Stimulated activated CD8-positive, alpha-beta memory T cell treated with anti-CD3 and anti-CD28 coated beads, Interleukin-7, amount 100 ng/mL, for 1 hour (primary cell): ENCODE data around the gene NLRP10.

ENCODE experiments used
- DNase-seq, 2 donors: peaks; one replicate each; pipeline ENCODE4 v3.0.0-alpha.2; 2020; ENCODE audit warnings: low read depth in 2 of 2

Gene NLRP10

DNA sequence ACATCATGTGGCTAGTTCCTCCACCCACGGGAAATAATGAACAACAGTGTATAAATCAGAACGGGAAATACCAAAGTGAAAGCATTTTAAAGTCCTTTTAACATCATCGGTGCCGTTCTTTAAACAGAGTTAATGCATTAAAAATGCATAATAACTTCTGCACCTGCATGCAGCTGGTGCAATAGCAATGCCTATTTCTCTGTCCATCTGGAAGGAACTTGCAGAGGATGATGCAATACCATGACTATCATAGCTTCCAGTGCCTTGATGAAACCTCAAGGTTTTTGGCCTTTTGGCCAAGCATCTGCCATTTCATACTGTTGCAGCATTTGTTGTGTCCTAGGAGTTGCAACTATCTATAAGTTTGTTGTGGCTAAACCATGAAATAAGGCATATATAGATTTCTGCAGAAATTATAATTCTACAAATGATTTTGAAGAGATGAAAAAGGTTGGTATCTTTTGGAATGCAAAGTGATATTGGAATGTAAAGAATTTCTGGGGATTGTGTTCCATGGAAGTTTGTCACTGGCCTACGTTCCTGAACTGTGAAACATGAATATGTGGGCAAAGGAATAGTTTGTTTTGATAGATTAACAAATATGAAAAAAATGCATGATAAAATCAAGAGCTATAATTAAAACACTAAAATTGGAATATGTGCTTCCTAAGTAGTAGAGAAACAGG lies 12.1 kb upstream of the NLRP10 start:
- DNase-seq: no peak

DNA sequence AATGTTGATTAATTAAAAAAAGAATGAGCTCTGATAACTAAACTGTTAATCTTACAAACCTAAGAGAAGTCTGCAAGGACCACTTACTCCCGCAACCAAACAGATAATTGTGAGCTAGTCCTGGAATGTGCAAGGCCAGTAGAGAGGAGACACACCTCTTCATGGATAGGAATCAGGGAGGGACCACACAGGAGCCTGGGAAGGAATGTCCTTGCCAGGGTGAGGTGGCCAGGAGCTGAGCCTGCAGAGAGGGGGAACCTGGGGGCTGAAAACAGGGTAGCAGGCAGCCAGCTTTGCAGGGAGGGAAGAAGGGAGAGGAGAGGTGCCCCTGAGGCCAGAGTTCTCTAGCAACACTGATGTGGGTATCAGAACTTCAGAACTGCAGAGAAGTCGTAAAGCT lies 9.4 kb upstream of the NLRP10 start:
- DNase-seq: no peak

DNA sequence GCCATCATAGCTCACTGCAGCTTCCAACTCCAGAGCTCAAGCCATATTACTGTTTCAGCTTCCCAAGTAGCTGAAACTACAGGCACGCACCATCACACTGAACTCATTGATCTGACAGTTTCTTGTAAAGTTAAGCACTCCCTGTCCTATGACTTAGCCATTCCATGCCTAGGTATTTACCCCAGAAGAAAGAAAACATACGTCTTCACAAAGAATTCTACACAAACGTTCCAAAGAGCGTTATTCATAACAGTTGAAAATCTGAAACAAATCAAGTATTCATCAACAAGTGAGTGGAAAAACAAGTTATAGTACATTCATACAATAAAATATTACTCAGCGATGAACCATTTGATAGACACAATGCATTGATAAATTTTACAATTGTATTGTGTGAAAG lies 7.8 kb upstream of the NLRP10 start:
- no peak for DNase-seq

DNA sequence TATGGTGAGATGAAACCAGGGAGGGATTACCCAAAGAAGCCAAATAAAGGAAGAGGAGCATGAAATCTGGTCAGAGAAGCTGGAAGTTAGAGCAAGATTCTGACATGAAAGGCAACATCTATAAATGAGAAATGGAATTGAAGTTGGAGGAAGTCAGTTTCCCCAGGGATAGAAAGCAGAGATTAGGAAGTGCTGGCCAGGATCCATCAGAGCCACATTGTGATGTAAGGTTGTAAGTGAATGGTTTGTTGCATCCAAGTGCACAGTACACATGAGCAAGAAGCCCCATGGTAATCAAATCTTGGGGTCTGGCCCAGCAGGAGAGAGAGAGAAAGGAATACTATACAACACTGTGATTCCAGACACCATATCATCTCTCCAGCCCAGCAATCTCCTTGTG lies 6.6 kb upstream of the NLRP10 start:
- no peak for DNase-seq

DNA sequence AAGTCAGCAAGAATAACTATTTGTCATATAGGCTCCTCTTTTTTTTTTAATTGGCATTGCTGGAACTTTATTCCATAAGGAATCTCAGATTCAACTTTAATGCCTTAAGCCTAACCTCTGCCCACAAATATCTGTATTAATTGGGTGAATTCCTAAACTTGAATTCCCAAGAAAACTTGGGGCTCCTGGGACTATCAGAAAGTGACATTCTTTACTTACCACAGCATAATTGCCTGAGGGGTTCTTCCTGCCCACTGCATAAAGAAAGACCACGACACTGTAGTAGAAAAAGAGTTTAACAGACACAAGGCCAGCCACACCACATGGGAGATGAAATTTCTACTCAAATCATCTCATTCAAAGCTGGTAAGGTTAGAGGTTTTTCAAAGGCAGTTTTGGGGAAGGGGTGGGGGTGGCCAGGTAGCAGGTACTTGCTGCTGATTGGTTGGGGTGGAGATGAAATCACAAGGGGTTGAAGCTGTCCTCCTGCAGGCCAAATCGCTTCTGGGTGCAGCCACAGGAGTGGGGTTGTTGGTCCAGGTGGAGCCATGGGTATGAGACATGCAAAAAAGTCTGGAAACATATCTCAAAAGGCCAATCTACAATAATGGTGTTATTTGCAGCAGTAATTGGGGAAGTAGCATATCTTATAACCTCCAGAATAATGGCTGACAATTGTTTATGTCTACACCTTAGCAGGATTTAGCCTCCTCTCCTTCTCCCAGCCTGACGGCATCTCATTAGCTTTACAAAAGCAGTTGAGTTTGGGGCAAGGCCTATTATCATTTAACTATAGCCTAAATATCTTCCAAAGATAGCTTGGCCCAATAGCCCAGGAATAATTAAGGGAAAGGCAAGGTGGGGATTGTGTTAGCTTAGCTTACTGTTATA lies 4.8 kb upstream of the NLRP10 start:
- DNase-seq: no peak

DNA sequence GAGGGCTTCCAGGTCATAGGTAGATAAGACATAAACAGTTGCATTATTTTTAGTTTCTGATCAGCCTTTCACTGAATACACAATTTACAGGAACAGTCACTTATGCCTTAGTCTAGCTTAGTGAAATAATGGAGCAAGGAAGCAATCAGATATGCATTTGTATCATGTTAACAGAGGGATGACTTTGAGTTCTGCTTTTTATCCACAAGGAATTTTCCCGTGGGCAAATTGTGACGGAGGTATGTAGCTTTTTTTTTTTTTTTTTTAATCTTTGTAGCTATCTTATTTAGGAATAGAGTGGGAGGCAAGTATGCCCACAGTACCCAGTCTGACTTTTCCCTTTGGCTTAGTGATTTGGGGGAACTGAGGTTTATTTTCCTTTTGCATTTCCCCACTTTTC lies 3.4 kb upstream of the NLRP10 start:
- no peak for DNase-seq

DNA sequence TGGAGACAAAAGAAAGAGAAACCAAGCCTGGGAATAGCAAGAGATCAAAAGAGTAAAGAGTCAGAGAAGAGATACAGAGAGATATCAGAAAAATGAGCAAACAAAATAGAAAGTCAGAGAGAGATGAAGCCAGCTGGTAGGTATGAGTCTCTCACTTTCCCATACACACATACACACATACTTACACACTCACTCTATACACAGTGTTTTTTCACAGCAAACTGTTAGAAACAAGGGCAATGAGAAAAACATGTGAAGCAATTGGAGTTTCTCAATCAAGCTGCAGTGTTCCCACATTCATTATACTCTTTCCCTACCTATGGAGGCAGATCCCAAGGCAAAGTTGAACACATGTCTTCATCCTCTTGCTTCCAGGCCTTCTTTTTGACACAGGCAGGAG lies 2.6 kb upstream of the NLRP10 start:
- no peak for DNase-seq

DNA sequence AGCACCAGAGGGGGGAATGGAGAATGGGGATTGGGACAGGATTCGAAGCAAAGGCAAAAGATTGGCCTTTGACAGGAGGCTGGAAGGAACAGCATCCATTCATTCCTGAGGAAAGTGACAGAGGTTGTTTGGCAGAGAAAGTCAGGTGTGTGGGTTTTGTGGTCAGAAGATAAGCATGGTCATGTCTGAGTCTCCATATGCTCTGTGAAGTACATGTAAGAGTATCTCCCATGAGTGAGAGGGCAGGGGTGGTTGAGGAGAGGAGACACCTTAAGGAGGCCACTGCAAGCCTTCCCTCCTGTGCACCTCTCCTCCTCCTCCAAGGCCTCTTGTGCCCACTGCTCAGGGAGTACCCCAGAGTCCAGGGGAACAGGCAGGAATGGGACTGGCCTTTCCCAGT lies 1.9 kb upstream of the NLRP10 start:
- no peak for DNase-seq

DNA sequence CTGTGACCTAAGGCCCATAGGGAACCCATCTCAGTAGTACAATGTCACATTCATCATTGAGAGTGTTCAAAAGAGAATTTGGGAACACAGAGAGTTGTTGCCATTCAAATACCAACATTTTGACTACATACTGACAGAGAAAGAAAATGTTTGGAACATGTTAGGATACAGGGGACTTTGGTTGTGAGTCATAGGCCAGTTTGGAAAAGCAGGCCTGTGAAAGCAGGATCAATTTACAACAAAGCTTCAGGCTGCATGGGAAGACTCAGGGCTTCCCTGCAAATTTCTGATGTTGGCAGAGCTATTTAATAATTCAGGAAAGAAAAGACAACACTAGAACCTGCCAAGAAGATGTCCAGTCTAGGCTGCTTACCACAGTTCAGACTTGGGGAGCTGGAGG lies 374 bp downstream of the NLRP10 start:
- no peak for DNase-seq

DNA sequence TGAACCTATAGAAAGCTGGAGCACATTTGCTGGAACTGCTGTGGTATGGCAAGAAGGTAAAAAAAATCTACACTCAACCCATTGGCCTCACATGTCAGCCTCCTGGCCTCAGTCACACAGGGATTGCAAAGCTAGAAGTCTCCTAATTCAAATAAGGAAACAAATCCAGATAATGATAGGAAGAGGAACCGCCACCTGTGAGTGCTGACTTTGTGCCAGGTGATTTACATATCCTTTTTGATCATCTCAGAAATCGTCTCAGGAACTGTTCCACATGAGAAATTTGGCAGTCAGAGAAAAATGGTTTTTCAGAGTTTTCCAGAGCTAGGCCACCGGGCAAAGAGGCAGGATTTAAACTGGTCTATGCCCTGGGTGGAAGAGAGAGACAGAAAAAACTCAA lies 986 bp downstream of the NLRP10 start:
- no peak for DNase-seq

DNA sequence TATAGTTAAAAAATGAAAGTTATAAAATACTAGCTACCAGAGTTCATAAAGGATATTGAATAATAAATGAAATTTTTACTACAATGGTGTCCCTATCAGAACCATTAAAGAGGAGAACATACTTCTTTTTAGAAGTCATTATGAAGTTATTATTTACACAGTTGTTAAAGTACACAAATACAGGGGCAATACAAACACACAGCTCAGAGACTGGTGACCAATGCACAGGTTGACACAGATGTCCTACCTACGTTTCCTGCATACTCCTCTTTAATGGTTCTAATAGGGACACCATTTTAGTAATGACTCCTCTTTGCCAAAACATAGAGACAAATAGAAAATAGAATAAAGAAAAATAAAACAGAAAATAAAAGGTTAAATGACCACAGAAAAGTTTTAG lies 10.1 kb downstream of the NLRP10 start:
- DNase-seq: no peak

DNA sequence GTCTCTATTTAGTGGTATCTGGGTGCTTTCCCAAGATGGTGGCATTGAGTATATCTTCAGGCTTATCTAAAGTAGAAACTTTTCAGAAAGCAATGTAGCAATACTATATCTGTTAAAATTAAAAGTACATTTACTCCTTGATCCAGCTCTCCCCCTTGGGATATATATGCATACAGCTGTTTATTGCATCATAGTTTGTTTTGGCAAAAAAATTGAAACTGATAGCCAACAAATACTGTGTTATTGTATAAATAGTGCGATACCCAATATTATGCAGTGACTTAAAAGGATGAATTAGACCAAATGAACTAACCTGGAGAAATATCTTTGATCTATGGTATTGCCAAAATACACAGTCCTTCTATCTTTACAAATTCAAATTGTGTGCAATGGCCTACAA lies 15.3 kb downstream of the NLRP10 start:
- no peak for DNase-seq

DNA sequence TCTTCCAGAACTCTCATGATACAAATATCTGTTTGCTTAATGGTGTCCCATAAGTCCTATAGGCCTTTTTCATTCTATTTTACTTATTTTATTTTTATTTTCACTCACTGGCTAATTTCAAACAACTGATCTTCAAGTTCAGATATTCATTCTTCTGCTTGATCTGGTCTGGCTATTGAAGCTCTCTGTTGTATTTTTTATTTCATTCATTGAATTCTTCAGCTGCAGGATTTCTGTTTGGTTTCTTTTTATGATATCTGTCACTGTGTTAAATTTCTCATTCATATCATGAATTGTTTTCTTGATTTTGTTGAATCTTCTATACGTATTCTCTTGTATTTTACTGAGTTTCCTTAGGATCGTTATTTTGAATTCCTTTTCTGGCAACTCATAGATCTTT lies 21.1 kb downstream of the NLRP10 start:
- DNase-seq: no peak

DNA sequence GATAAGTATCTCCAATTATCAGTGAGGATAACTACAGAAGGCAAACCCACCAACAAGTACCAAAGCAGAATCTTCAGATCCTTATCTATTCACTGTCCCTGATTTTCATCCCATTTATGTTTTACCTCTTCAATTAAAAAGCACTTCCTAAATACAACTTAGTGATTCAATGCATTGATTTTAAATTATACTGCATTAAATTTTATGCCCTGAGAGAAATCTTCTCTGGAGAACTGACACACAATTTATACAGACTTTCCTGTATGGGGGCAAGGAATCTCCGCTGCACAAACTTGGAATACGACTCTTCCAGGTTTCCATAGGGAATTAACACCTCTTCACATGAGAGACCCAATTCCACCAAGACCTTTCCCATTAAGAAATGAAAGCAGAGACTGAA lies 23.6 kb downstream of the NLRP10 start, which contains the start of gene OR10A3:
Gene OR10A3, minus strand, starts transcription at position 101 of the 400 bp plus-strand sequence. CDS start 2,188 bp downstream, outside the sequence.
- DNase-seq: no peak

DNA sequence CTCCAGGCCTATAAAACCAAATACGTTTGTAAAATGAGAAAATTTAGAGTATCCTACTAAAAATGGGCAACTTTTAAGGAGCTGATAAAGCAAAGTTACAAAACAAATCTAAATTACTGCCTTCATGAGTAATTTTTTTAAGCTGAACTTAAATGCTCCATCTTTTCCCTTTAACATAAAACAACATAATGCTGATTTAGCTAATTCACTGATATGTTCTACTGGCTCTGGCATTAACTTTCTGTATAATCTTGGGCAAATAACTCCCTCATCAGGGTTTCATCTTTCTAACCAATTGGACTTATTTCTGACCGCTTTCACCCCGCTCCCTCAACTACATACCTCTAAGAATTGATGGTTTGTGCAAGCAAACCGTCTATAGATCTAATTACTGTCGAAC lies 24.1 kb downstream of the NLRP10 start:
- no peak for DNase-seq

DNA sequence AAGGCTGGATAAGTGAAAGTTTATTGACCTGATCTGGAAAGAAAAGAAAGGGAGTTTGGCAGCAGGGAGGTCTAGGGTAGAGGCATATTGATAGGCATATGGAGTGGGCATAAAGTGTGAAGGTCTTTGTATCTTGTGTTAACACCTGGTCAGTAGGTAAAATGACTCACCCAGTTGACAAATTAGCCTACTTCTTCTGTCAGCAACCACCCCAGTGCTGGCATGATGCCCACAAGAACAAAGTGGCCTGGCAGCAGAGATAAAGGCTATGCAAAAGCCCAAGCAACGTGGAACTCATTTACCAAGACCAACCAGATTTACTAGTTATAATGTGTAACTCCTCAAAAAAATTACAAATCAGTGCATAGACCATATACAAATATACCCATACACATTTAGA lies 28.6 kb downstream of the NLRP10 start:
- DNase-seq: no peak

DNA sequence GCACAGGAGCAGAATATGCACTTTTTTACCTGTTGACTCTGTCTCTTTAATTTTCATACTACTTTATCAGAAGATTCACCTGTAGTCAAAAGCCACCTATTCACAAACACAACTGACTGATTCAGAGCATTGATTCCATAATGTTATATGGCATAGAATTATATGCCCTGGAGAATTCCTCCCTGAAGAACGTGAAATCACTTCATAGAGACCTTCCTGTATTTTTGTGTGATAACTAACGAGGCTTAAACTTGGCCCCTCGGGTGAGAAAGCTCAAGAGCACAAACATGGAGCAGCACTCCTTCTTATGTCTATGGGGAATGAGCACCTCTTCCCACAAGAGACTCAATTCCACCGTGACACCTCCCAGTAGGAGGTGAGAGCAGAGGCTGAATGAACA lies 34.1 kb downstream of the NLRP10 start, which contains the start of gene OR10A6:
Gene OR10A6, minus strand, starts transcription at position 101 of the 400 bp plus-strand sequence. CDS start 2,606 bp downstream, outside the sequence.
- no peak for DNase-seq

DNA sequence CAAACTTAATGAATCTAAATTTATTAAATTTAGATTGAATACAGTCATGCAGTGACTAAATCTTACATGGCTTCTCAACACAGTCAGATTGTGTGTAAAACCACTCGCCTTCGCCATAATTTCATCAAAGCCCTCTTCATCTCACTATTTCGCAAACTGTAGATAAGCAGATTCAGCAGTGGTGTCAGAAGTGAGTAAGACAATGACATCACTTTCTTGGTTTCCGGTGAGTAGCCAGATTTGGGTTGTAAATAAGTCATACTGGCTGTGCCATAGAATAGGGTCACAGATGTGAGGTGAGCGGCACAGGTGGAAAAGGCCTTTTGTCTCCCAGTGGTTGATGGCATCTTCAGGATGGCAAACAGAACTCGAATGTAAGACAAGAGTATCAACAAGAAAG lies 37.6 kb downstream of the NLRP10 start:
- no peak for DNase-seq

DNA sequence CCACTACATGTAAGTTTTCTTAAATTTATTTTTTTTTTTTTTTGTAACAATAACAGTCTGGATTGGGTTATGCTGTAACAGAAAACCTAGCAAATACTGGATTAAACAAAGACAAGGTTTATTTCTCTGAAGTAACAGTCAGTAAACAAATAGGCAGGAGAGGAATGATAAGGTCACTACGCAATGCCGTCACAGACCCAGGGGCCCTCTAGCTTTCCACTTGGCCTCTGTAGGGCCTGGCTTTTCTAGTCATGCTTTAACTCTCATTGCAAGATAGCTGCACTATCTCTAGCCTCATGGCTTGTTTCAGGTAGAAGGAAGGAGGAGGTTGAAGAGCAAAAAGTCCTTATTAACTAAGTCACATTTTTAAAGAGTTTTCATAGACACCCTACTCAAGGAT lies 40.7 kb downstream of the NLRP10 start:
- DNase-seq: no peak

DNA sequence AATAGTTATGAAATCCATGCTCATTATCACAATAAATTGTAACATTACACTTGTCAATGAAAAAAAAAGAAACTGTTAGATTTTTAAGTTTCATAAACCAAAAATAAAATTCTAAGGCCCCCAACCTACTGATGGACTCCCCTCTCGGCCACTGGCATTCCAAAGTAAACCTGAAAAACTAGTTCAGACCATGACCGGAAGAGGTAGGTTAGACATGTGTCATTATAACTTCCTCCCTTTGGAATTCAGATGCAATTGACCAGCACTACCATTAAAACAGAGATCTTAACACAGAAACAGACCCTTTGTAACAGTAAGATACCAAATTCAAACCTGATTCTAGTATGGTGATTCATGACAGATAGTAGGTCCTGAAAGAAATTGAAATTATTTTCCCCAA lies 47.1 kb downstream of the NLRP10 start:
- no peak for DNase-seq
